HFF-Myc (cell line): Measurements from ENCODE around the gene ECPAS.
A peak's percentile ranks its signal among the peaks of the same experiment; 100 is the strongest.
"Not testable (repeated sequence)": the region's sequence is repeated elsewhere in the genome, so short reads cannot be mapped to it uniquely, and the experiment has no call there.

Source experiments
- DNase-seq: peaks from one replicate; pipeline ENCODE4 v3.0.0-alpha.2; 2011; ENCODE audit warnings: low read depth; ENCODE audit errors: extremely low read depth
- H3K4me3 ChIP-seq: replicated peaks from 2 replicates; pipeline ENCODE4 v1.5.1; 2011; ENCODE audit warnings: low read depth, mild to moderate bottlenecking, control low read depth, low read length
- CTCF ChIP-seq: IDR thresholded peaks from 2 replicates; pipeline ENCODE4 v1.5.1; 2012; ENCODE audit warnings: mild to moderate bottlenecking, low read depth, low read length, control low read depth; ENCODE audit errors: missing control alignments

ECPAS gene

GRCh38 chr9:111356481-111357244 is 127.5 kb downstream of the ECPAS start:
- H3K4me3 ChIP-seq = peak overlapping the region; percentile 30
- peak; percentile 70 for DNase-seq
- TF ChIP-seq CTCF = no peak

GRCh38 chr9:111352545-111352944 is 131.6 kb downstream of the ECPAS start:
- no peak overlapping the region for H3K4me3 ChIP-seq
- no peak for TF ChIP-seq CTCF
- DNase-seq = no peak

- no peak for TF ChIP-seq CTCF
- no peak for DNase-seq
These were observed 133.6 kb downstream of the ECPAS start for GRCh38 chr9:111350556-111350955.

GRCh38 chr9:111349766-111350165 is 134.4 kb downstream of the ECPAS start:
- H3K4me3 ChIP-seq = no peak overlapping the region
- DNase-seq = no peak
- no peak for TF ChIP-seq CTCF

More at GRCh38 chr9:111350556-111350955, 133.6 kb downstream of the ECPAS start:
- H3K4me3 ChIP-seq = no peak overlapping the region

DNA sequence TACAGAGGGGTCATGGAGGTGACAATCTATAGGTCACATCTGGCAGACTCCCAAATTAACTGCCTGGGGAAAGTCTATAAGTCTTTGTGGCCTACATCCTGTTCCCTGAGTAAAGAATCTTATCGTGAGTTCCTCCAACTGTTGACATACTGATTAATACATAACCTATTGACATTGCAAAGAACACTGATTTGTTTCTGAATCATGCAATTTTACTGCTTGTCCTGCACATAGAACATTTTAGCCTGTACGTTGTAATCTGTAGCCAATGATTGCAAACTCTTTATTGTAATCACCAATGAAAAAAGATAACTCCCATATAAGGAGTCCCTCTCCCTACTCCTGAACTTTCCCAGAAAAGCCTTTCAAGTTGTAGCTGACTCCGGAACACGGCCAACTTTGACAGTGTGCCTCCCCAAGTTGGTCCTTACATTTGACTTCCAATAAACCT is 135.3 kb downstream of the ECPAS start:
- H3K4me3 ChIP-seq = no peak overlapping the region
- no peak for TF ChIP-seq CTCF
- no peak for DNase-seq

GRCh38 chr9:111334318-111334863 is 149.8 kb downstream of the ECPAS start:
- DNase-seq, H3K4me3 ChIP-seq: not testable (repeated sequence)

DNA sequence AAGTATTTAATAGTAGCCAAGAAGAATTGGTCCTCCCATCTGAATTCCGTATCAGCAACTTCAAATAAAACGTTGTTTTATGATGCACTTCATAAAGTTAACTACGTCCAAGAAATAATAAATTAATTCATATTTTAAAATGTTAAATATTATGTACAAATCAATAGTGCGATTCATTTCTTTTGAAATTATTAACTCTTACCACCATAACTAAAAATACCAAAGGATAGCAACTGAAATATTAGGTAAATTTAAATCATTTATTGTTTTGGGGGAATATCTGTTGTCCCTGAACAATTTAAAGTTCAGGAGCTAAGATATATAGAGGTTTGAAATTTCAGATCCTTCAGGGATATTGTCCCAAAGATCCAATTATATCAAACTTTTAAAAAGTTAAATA is 154.1 kb downstream of the ECPAS start, which contains the start of gene OR2K2:
Gene OR2K2, minus strand, starts transcription at position 101 of the 400 bp plus-strand sequence. CDS start 1,791 bp downstream, outside the sequence.
- TF ChIP-seq CTCF = no peak
- H3K4me3 ChIP-seq = no peak within 1 kb of the TSS
- DNase-seq = no peak
